ENCODE measurements around the gene PEDS1. TPM values are rescaled to one million over a fixed set of nuclear protein-coding genes. Genes with fewer than 3 reads are reported as not detected.
"Not testable (repeated sequence)": the region's sequence is repeated elsewhere in the genome, so short reads cannot be mapped to it uniquely, and the experiment has no call there.

The PEDS1 gene
- total and polyA plus RNA-seq, 10 of the 15 experiments (the other 5 are each of a cell fraction or from before 2014, with no cell fraction given): 1.7 to 25.6 (median 16.8) TPM

- TF ChIP-seq CUX1 (IDR thresholded peaks at IDR 0.05; ENCODE audit: insufficient replicate concordance, low read depth, low read length): no peak
- TF ChIP-seq ZBED1 (IDR thresholded peaks at IDR 0.05; ENCODE audit: borderline replicate concordance): no peak
- TF ChIP-seq, protein P1, sequence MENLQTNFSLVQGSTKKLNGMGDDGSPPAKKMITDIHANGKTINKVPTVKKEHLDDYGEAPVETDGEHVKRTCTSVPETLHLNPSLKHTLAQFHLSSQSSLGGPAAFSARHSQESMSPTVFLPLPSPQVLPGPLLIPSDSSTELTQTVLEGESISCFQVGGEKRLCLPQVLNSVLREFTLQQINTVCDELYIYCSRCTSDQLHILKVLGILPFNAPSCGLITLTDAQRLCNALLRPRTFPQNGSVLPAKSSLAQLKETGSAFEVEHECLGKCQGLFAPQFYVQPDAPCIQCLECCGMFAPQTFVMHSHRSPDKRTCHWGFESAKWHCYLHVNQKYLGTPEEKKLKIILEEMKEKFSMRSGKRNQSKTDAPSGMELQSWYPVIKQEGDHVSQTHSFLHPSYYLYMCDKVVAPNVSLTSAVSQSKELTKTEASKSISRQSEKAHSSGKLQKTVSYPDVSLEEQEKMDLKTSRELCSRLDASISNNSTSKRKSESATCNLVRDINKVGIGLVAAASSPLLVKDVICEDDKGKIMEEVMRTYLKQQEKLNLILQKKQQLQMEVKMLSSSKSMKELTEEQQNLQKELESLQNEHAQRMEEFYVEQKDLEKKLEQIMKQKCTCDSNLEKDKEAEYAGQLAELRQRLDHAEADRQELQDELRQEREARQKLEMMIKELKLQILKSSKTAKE (IDR thresholded peaks at IDR 0.05; ENCODE audit: low read depth, poor library complexity, severe bottlenecking): no peak
These were observed 27.8 kb upstream of the PEDS1 start (continued) for GRCh38 chr20:50181344-50181743.

DNA sequence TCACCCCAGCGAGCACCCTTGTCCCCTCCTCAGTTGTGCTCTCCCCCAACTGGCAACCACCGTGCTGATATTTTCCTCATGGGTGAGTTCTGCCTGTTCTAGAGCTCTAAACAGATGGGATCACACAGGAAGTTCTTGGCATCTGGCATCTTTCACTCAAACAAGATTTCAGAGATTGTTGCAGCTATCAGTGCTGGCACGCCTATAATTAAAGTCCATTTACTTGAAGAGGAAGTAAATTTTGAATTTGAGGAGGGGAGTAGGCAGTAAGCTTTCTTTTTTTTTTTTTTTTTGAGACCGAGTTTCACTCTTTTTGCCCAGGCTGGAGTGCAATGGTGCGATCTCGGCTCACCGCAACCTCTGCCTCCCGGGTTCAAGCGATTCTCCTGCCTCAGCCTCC is 25.1 kb upstream of the PEDS1 start:
- WGBS (ENCODE audit: insufficient coverage, insufficient replicate concordance, low lambda C conversion rate, missing lambda C conversion rate): 65% methylated on average over 5 of the region's 9 CpGs
- POLR2A ChIA-PET; H3K79me2 ChIP-seq (ENCODE audit: control insufficient read depth, insufficient read depth, low read length); H3K27ac ChIP-seq (ENCODE audit: control insufficient read depth, insufficient read depth); BruUV-seq (replicated peaks); H4K20me1 ChIP-seq (ENCODE audit: control insufficient read depth, insufficient read depth); H2AFZ ChIP-seq (ENCODE audit: control insufficient read depth, low read depth, low read length); H3K27me3 ChIP-seq (replicated peaks in 1 of 2; ENCODE audit: control insufficient read depth in 2 of 2, insufficient read depth in 2 of 2, low read length in 1 of 2); H3K9me3 ChIP-seq (replicated peaks; ENCODE audit: control insufficient read depth, insufficient read depth, low read length); H3K36me3 ChIP-seq (ENCODE audit: control insufficient read depth in 2 of 2, insufficient read depth in 2 of 2, low read length in 1 of 2); H3K4me3 ChIP-seq; H3K4me1 ChIP-seq (ENCODE audit: control insufficient read depth, insufficient read depth, low read length); DNase-seq (ENCODE audit: low read depth, low spot score); ATAC-seq; FAIRE-seq; in situ Hi-C loops (cut with MboI); H3K9ac ChIP-seq (ENCODE audit: control insufficient read depth, insufficient read depth, low read length); H3K4me2 ChIP-seq (ENCODE audit: control insufficient read depth, insufficient read depth): not testable (repeated sequence)
- ChIA-PET RAD21 (ENCODE audit: unreplicated experiment) (interaction anchor here (0.7 to 3.2 kb wide), 6 partner anchors 9 to 200 kb away, joined by 3 to 14 read pairs (median 4); no protein-coding TSS in a partner anchor), CTCF (interaction anchor here (0.6 to 5.3 kb wide), 22 partner anchors 9 to 1310 kb away, joined by 3 to 24 read pairs (median 4); partner anchors contain the start of gene PEDS1), SMC1A (ENCODE audit: uncharacterized antibody, unreplicated experiment) (interaction anchor here (0.6 to 1.6 kb wide), 6 partner anchors 9 to 366 kb away, joined by 3 to 5 read pairs (median 4); no protein-coding TSS in a partner anchor)
- intact Hi-C loops (cut with micrococcal nuclease; ENCODE audit: unreplicated experiment): loop anchor here (2.0 kb wide), 1 partner anchor 58 kb away; no protein-coding TSS in a partner anchor

Measured in GM12878 (cell line).